ENCODE data around the gene RGS6.

RGS6 gene

GRCh38 chr14:71947947-71948500 lies 15.8 kb downstream of the RGS6 start:
- DNase-seq (ENCODE audit: low spot score), result no peak

GRCh38 chr14:71952381-71953363 lies 20.4 kb downstream of the RGS6 start:
- DNase-seq (ENCODE audit: low spot score), result no peak

DNA sequence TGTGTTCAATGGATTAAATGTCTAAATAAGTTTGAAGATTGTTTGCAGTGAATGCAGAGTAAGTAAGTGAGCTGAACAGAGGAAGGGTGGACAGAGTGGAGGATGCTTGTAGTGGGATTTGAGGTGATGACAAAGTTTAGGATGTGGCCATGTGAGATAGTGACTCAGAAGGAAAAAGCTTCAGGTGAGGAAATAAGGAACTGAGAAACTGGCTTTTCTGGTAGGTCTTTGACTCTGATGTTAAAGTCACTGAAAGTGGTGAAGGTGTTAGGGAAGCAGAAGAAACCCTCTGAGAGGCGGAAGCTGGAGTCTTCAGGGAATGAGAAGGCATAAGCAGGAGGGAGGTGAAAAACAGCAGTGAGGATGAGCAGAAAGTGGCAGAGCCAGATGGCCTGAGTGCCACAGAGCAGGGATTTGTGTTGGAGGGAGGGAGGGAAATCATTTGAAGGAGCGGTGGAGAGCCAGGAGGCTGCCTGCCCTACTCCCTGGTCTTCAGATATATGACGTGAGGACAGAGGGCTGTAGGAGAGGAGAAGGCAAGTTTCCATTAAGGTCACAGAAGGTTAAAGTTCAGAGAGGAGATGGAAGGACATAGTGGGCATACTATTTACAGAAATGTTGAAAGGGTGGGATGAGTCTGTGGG lies 24.8 kb downstream of the RGS6 start:
- DNase-seq (ENCODE audit: low spot score), result no peak

DNA sequence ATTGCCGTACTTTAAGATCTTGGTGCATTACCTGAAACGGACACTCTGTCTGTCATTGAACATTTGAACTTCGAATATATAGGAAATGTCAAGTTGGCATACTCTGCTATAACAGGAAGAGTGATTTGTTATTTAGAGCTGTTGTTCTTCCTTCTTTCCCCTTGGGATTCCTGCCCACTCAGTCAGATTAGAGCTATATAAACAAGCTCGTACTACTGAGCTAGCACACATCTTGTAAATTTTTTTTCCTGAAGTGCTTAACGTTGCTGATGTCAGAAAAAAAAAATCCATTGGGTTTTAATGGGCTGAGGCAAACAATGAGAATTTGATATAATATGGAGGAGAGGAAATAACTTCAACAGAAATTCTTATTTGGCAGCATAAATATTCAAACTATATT lies 26.8 kb downstream of the RGS6 start:
- no peak for DNase-seq (ENCODE audit: low spot score)

DNA sequence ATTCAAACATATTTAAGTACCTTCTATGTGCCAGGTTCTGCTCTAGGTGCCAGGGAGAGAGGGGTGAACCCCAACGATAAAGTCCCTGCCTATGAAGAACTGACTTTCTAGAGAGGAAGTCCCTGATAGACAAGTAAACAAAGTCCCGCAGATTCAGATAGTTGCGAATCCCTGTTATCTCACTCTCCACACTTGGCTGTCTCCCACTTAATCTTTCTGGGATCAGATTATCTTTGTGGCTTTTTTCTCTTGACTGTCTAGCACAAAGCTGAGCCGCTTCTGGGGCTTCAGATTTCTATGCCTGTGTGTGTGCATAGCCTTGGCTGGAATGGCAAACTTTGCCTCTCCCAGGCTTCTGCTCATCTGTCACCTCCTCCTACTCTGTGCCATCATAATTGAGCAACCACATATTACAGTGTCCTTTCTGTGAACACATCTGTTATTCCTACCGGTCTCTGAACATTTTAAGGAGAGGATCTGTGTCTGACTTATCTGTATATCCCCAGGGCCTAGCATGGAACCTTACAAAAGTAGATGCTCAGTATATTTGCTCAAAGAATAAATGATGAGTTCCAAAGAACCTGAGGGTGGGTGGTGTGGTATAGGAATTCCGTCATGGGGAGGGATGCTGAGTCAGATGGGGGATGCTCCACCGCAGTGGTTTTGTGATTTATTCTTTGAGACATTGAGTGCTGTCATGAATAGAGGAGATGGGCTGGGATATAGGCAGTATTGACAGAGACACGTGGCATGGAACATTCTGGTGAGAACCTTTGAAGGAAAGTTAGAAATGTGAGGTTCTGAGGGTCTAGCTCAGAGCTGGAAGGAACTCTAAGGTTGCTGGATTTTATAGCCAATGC lies 28.5 kb downstream of the RGS6 start:
- DNase-seq (ENCODE audit: low spot score), result no peak

- DNase-seq (ENCODE audit: low spot score), result no peak
Observed at GRCh38 chr14:71961972-71962371, 29.7 kb downstream of the RGS6 start.

DNA sequence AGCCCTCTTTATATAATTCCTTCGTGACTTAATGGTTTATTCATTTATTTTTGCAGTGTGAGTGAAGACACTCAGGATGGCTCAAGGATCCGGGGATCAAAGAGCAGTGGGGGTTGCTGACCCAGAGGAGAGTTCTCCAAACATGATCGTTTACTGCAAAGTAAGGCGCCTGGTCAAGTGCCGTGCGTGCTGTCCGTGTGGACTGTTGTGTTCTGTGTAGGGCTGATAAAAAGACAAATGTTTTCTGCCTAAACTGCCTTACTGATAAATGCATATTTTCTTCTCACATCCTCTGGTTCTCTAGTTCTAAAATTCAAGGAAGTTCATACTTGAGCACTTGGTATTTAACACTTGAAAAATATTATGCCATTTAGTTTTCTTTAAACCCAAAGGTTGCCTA lies 32.5 kb downstream of the RGS6 start:
- DNase-seq (ENCODE audit: low spot score), result no peak

DNA sequence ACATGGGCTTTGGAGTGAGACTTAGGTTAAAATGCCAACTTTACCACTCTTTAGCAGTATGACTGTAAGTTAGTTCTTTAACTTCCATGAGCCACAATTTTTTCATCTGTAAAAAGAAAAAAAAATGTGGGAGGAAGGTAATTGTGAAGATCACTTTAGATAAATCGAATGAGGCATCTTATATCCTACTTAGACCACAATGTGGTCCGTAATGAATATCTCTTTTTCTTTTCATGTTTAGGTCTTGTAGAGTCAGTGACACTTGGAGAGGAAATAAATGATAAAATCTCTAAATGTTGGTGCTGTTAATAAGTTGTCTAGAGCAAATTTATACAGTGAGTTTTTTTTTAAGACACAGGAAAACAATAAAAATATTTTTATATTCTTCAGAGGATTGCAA lies 34.3 kb downstream of the RGS6 start:
- DNase-seq (ENCODE audit: low spot score), result no peak

DNA sequence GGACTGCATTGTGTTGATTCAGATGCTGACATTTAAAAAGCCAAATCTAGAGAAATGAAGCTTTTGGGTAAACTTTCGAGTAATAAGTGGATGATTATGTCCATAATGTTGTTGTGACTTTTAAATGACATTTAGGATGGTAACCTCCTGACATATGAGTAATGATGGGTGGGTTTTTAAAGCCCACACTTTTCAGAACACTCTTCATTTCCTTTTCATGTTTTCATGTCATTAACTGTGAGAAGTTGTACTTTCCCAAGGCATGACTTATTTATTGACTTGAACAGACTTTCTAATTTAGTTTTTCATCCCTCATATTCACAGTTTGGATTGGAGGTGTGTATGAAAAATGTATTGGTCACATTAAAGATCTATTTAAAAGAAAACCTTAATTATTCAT lies 35.5 kb downstream of the RGS6 start:
- DNase-seq (ENCODE audit: low spot score), result no peak

DNA sequence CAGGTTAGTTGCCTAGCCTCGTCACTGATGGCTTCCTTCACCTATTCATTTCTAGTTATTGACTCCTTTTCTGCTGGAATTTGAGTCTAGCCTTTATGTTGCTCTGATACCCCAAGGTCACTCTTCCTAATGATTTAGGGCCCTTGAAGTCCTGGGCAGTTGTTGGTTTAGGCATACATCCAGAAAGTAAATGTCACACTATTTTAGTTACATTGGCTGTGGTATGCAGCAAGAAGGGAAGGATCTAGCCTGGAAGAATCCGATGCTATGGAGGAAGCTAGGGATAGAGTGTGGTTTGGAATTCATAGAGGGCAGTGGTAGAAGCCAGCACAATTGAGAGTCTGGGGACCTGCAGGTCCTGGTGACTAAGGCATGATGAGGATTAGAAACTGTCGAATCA lies 38.0 kb downstream of the RGS6 start:
- no peak for DNase-seq (ENCODE audit: low spot score)

- DNase-seq (ENCODE audit: low spot score), result no peak
Observed at GRCh38 chr14:71985538-71986189, 53.4 kb downstream of the RGS6 start.

GRCh38 chr14:71988476-71988875 lies 56.2 kb downstream of the RGS6 start:
- DNase-seq (ENCODE audit: low spot score), result no peak

- DNase-seq (ENCODE audit: low spot score), result no peak
Observed at GRCh38 chr14:71988939-71989338, 56.7 kb downstream of the RGS6 start.

GRCh38 chr14:71994416-71994815 lies 62.2 kb downstream of the RGS6 start:
- DNase-seq (ENCODE audit: low spot score), result no peak

DNA sequence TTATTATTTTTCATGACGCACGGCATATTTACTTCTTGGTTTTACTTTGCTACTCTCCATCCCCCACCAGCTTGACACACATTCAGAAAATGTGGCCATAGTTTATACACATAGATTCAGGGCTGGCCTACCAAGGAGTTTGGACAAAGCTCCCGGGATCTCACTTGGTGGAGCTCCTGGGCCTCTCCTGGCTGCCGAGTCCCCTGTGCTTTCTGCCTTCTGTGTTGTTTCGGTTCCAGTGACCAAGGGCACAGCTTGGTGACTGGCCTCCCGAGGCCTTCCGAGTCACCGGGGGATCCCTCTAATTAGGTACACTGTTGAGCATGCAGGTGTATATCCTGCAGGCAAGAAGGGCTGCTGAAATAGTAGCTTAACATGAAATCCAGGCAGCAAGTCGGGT lies 63.5 kb downstream of the RGS6 start:
- DNase-seq (ENCODE audit: low spot score), result no peak

- no peak for DNase-seq (ENCODE audit: low spot score)
Observed at GRCh38 chr14:71996610-71997009, 64.4 kb downstream of the RGS6 start.

- DNase-seq (ENCODE audit: low spot score), result no peak
Observed at GRCh38 chr14:72000907-72001306, 68.7 kb downstream of the RGS6 start.

- no peak for DNase-seq (ENCODE audit: low spot score)
Observed at GRCh38 chr14:72002731-72003130, 70.5 kb downstream of the RGS6 start.

DNA sequence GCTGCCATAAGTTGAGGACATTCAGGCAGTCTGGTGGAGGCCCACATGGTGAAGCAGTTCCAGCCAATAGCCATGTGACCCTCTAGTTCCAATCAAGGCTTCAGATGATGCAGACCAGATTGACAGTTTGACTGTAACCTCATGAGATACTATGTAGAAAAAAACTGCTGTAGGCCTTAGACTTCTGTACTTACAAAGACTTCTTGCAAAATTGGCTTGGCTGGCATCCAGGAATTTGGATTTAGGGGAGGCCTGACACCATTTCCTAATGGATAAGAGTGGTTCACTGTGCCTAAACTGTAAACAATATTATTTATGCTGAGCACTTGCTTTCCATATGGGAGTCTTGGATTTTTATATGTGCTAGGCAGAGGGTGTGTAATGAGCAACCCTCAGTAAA lies 76.4 kb downstream of the RGS6 start:
- no peak for DNase-seq (ENCODE audit: low spot score)

DNA sequence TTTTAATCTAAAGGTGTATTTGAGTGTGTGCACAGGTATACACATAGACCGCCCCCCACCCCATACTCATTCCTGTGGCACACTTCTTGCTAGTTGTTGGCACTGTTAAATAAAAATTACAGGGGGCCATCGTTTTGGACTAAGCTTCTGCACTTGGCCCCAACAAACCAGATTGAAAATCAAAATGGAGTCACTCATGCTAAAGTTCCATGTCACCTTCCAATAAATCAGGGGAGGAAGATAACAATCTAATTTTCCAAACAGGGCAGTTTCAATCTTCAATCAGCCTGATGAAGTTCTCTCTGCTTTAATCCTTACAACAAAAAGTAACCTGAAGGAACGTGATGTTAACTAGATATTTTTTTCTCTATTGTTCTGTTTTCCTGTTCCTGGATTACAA lies 78.2 kb downstream of the RGS6 start:
- no peak for DNase-seq (ENCODE audit: low spot score)

DNA sequence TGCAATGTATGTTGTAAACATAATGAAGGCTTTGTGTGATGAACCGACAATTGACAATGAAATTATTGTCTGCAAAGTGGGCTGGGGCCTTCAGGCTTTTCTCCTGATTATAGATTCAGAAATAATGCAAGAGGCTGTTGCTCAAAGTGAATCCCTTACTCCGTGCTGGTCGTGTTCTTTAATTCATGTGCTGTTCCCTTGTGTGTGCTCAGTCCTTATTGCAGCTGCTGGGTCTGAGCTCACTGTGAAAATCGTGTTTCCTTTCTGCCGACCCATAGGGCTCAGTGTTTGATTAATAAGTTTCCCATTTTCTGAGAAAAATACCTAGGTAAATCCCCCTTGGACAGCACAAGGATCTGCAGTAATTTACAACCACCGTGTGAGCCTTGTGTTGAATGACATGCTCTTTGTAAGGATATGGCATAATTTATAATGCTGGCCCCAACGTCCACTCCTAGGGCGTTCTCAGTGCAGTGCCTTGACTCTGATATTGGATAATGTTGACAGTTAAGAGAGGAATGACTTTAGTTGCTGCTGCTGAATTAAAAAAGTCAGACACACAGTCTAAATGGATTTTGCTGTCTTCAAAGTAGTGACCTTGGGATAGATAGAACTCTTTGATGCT lies 81.6 kb downstream of the RGS6 start:
- no peak for DNase-seq (ENCODE audit: low spot score)

Data from left forelimb (tissue), 1 donor.